Nephron progenitor cell (in vitro differentiated cells): Measurements from ENCODE around the gene SORL1.

Experiments
- DNase-seq: peaks from one replicate; pipeline ENCODE4 v3.0.0; 2021
- H3K27ac Mint-ChIP-seq: 2 replicates; pipeline ENCODE4 v1.8.0; 2021; ENCODE audit warnings: mild to moderate bottlenecking, moderate library complexity, mixed read lengths
- H3K27me3 Mint-ChIP-seq: 2 replicates; pipeline ENCODE4 v1.8.0; 2021; ENCODE audit warnings: mild to moderate bottlenecking, low read depth, mixed read lengths; ENCODE audit not compliant: poor library complexity
- H3K36me3 Mint-ChIP-seq: 2 replicates; pipeline ENCODE4 v1.8.0; 2021; ENCODE audit warnings: low read depth, mixed read lengths
- H3K4me1 Mint-ChIP-seq: 2 replicates; pipeline ENCODE4 v1.8.0; 2021; ENCODE audit warnings: mixed read lengths
- H3K4me3 Mint-ChIP-seq: 2 replicates; pipeline ENCODE4 v1.8.0; 2021; ENCODE audit warnings: mild to moderate bottlenecking, moderate library complexity, mixed read lengths
- H3K9me3 Mint-ChIP-seq: 2 replicates; pipeline ENCODE4 v1.8.0; 2021; ENCODE audit warnings: mild to moderate bottlenecking, moderate library complexity, mixed read lengths
- TF ChIP-seq, protein P1 (sequence below): fragments of 200-600 bp; sonication (generic); IDR thresholded peaks from 2 replicates; pipeline ENCODE4 v1.5.0; 2021; ENCODE audit warnings: antibody characterized with exemption

Gene SORL1

DNA sequence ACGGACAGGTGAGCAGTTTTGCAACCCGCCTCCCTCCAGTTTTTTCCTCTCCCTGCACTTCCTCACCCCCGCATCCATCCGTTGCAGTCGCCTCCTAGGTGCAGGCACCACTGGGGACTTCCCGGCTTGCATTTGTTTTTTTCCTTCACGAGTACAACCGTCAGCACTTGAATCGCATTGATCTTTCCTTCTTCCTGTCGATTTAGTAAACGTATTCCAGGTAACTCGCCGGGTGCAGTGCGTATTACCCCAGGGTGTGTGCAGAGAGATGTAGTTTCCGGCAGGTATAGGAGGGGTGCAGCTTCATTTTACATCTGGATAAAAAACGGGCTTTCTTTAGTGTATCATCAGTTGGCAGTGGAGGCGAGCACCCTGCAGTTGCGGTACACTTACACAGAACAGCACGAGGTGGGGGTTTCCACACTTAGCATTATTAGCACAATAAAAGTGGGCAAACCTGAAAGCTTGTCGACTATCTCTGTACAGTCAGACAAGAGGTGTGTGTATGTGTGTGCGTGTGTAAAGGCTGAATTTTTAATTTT lies 566 bp downstream of the SORL1 start, which contains the start of gene SORL1-AS1:
TSS of gene SORL1-AS1 (minus strand) at position 359 of the 542 bp plus-strand sequence.
- Mint-ChIP-seq H3K36me3 (peaks cover 5% of the 10 kb centered on the region), H3K4me3 (peak within 1 kb of the TSS; percentile 94), H3K9me3 (peaks cover 8% of the 10 kb centered on the region), H3K27me3 (peaks cover 22% of the 10 kb centered on the region), H3K27ac (no peak within 1 kb of the TSS), H3K4me1 (peaks cover 74% of the 10 kb centered on the region)
- TF ChIP-seq, protein P1, sequence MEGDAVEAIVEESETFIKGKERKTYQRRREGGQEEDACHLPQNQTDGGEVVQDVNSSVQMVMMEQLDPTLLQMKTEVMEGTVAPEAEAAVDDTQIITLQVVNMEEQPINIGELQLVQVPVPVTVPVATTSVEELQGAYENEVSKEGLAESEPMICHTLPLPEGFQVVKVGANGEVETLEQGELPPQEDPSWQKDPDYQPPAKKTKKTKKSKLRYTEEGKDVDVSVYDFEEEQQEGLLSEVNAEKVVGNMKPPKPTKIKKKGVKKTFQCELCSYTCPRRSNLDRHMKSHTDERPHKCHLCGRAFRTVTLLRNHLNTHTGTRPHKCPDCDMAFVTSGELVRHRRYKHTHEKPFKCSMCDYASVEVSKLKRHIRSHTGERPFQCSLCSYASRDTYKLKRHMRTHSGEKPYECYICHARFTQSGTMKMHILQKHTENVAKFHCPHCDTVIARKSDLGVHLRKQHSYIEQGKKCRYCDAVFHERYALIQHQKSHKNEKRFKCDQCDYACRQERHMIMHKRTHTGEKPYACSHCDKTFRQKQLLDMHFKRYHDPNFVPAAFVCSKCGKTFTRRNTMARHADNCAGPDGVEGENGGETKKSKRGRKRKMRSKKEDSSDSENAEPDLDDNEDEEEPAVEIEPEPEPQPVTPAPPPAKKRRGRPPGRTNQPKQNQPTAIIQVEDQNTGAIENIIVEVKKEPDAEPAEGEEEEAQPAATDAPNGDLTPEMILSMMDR, result no peak
- no peak for DNase-seq

DNA sequence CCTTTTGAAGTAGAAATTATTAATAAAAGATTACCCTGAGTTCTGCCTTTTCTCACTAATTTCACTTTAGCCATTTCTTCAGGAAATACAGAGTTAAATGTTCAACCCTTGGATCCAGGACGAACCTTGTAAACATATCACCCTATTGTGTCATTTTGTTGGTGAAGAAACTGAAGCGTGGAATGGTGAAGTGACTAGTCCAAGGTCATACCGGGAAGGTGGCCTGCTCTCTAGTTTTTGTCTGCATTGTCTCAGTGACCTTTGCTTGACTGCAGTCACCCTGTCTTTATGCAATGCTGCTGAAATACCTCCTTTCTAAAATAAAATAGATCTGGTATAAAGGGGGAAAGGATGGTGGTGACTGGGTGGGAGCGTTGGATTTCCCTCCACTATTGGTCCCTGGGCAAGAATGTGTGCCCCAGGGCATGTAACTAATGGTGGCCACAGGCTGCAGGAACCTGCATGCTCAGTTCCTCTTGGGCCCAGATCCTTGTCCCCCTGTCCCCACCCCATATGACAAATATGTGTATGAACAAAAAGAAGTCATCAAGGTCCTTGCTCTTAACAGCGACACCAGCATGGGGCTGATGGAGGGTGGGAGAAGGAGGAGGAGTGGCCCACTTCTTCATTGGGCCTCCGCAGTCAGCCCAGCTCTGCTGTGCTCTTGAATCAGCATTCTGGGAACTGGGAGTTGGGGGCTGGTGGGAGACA lies 1.6 kb downstream of the SORL1 start:
- peaks cover 12% of the 10 kb centered on the region for H3K36me3 Mint-ChIP-seq
- TF ChIP-seq, protein P1, result no peak
- H3K4me3 Mint-ChIP-seq, result peak overlapping the region; percentile 94
- no peak for DNase-seq
- peaks cover 22% of the 10 kb centered on the region for H3K27me3 Mint-ChIP-seq
- H3K27ac Mint-ChIP-seq, result no peak overlapping the region
- H3K9me3 Mint-ChIP-seq, result peaks cover 4% of the 10 kb centered on the region
- H3K4me1 Mint-ChIP-seq, result peaks cover 78% of the 10 kb centered on the region

DNA sequence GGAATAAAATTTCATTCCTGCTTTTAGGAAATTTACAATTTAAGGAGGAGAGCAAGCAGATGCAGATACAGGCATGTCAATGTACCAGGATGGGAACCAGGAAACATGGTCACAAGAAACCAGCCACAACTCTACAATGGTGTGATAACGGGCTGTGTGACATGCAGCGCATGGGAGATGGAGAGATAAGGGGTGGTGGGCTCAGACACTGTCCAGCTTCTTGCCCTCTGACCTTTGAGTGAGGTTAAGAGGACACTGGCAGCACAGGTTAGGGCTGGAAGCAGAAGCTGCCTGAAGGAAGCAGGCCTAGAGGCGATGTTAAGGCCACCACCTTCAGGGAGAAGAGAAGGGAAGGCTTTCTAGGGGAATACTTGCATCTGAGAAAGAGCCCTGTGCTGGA lies 3.0 kb downstream of the SORL1 start:
- H3K4me1 Mint-ChIP-seq, result peaks cover 91% of the 10 kb centered on the region
- H3K27ac Mint-ChIP-seq, result no peak overlapping the region
- H3K4me3 Mint-ChIP-seq, result peak overlapping the region; percentile 62
- DNase-seq, result no peak
- peaks cover 12% of the 10 kb centered on the region for H3K36me3 Mint-ChIP-seq
- H3K9me3 Mint-ChIP-seq, result no peaks in the 10 kb centered on the region
- TF ChIP-seq, protein P1, result no peak
- H3K27me3 Mint-ChIP-seq, result peaks cover 22% of the 10 kb centered on the region

DNA sequence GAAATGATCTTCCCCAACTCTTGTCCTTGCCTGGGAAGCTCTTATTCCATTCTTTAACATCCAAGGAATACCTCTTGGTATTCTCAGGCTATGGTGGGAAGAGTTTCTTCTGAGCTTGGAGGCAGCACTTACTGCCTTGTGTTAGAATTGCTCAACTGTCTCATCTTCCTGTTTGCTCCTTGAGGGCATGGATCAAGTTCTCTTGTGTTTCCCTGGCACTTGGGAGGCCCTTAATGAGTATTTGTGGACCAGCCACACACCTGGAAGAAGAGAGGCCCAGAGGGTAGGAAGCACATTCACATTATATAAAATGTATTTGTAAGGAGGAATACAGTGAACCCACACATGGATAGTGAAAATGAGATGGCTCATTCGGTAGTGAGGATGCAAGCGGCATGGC lies 4.0 kb downstream of the SORL1 start:
- Mint-ChIP-seq H3K27me3 (peaks cover 20% of the 10 kb centered on the region), H3K9me3 (no peaks in the 10 kb centered on the region), H3K36me3 (peaks cover 12% of the 10 kb centered on the region), H3K27ac (peak overlapping the region; percentile 56), H3K4me3 (peak overlapping the region; percentile 55), H3K4me1 (peaks cover 93% of the 10 kb centered on the region)
- no peak for DNase-seq
- TF ChIP-seq, protein P1, result no peak

DNA sequence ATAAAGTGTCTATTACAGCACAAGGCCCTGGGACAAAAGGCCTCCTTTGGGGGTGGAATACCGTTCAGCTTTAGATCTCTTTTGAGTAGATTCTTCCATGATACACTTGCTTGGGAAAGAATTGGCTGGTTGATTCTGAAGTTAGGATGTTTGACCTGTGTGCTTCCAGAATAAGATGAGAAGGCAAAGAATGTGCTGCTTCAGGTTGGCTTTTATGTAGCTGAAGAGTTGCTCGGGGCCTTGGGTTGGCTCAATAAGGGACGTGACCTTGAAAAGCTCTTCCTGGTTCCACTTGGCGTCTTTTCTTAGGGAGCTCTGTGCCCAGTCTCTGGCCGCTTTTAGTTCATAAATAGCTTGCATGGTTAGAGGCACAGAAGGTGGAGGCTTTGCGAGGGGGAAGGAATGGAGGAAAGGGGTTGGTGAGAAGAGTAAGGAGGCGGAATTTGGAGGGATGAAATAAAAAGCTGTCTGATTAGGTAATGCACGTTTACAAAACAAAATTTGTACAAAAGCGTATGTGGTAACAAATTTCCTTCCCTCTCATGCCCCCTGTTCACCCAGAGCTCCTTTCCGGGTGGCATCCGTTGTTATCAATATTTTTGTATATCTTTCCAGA lies 4.8 kb downstream of the SORL1 start:
- H3K4me1 Mint-ChIP-seq, result peaks cover 95% of the 10 kb centered on the region
- peaks cover 18% of the 10 kb centered on the region for H3K27me3 Mint-ChIP-seq
- H3K27ac Mint-ChIP-seq, result peak overlapping the region; percentile 64
- TF ChIP-seq, protein P1, result no peak
- H3K4me3 Mint-ChIP-seq, result no peak overlapping the region
- no peaks in the 10 kb centered on the region for H3K9me3 Mint-ChIP-seq
- no peak for DNase-seq
- H3K36me3 Mint-ChIP-seq, result peaks cover 12% of the 10 kb centered on the region
